Measurements from ENCODE around the gene LGALS7B. TPM values are rescaled to one million over a fixed set of nuclear protein-coding genes. Genes with fewer than 3 reads are reported as not detected.

Gene LGALS7B
- total and polyA plus RNA-seq, 2 experiments from 2014 or later, result 2.4 to 6.6 TPM

DNA sequence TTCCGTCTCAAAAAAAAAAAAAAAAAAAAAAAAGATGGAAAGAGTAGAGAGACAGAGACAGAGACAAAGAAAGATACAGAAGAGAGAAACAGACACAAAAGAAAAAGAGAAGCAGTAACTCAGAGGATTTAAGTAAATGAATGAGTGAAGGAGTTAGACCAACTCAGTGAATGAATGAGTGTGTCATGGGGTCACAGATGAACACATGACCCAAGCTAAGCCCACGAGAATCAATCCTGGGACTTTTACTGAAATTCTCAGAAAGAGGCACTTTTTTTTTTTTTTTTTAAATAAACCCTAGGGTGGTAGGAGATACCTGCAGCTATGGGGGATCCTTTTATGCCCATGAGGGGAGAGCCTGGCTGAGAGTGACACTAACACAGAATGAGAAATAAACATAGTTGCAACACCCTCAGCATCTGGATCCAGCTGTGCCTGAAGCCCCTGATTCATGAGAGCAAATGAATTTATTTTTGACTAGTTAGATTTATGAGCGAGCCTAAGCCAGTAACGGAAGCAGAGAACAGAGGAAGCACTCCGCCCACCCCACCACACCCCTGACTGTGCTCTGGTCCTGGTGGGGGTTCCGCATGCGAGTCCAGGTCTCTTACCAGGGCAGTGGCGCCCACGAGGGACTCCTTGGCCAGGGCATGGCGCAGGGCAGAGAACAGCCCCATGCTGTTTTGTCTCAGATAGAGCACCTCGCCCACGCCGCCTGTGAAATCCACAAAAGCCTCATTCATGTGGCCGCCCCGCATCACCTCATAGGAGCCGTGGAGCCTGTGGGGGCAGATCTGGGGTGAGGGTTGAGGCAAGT lies 49.4 kb upstream of the LGALS7B start:
- Histone ChIP-seq H3K79me2 (replicated peaks; ENCODE audit: insufficient read depth) (no peaks in the 10 kb centered on the region), H3K4me3 (no peak overlapping the region), H3F3A (replicated peaks; ENCODE audit: low read depth) (no peaks in the 10 kb centered on the region; the same call in 1 of the 2 replicates), H3K36me3 (ENCODE audit: insufficient read depth) (no peaks in the 10 kb centered on the region), H3K27ac (ENCODE audit: low read depth) (no peak overlapping the region), H2AFZ (no peak overlapping the region), H3K4me2 (no peak overlapping the region), H3K27me3 (ENCODE audit: insufficient read depth) (peaks cover 10% of the 10 kb centered on the region), H3K4me1 (ENCODE audit: insufficient read depth) (peaks cover 6% of the 10 kb centered on the region), H4K20me1 (replicated peaks; ENCODE audit: insufficient read depth) (no peaks in the 10 kb centered on the region), H3K9me2 (ENCODE audit: insufficient read depth) (no peaks in the 10 kb centered on the region)
- no peaks in the 10 kb centered on the region; the same call in 1 of the 3 replicates for H3K9me3 Mint-ChIP-seq
- TF ChIP-seq POLR2AphosphoS5 (IDR thresholded peaks at IDR 0.05; ENCODE audit: low read depth) (no peak), ZNF114 (CRISPR knock-in tag; IDR thresholded peaks at IDR 0.05) (no peak), JUNB (IDR thresholded peaks at IDR 0.05; ENCODE audit: unreplicated experiment) (no peak), EZH2phosphoT487 (IDR thresholded peaks at IDR 0.05; ENCODE audit: unreplicated experiment) (no peak), EZH2 (IDR thresholded peaks at IDR 0.05; ENCODE audit: low read depth, unreplicated experiment) (no peak), NANOG (IDR thresholded peaks at IDR 0.05; ENCODE audit: borderline replicate concordance) (no peak), CREB1 (CRISPR knock-in tag; IDR thresholded peaks at IDR 0.05; ENCODE audit: low read depth) (no peak)
- TF ChIP-seq, protein P1, sequence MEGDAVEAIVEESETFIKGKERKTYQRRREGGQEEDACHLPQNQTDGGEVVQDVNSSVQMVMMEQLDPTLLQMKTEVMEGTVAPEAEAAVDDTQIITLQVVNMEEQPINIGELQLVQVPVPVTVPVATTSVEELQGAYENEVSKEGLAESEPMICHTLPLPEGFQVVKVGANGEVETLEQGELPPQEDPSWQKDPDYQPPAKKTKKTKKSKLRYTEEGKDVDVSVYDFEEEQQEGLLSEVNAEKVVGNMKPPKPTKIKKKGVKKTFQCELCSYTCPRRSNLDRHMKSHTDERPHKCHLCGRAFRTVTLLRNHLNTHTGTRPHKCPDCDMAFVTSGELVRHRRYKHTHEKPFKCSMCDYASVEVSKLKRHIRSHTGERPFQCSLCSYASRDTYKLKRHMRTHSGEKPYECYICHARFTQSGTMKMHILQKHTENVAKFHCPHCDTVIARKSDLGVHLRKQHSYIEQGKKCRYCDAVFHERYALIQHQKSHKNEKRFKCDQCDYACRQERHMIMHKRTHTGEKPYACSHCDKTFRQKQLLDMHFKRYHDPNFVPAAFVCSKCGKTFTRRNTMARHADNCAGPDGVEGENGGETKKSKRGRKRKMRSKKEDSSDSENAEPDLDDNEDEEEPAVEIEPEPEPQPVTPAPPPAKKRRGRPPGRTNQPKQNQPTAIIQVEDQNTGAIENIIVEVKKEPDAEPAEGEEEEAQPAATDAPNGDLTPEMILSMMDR (conservative IDR thresholded peaks at IDR 0.05; ENCODE audit: low read depth in 2 of 2), result no peak
- TF ChIP-seq, protein P2, sequence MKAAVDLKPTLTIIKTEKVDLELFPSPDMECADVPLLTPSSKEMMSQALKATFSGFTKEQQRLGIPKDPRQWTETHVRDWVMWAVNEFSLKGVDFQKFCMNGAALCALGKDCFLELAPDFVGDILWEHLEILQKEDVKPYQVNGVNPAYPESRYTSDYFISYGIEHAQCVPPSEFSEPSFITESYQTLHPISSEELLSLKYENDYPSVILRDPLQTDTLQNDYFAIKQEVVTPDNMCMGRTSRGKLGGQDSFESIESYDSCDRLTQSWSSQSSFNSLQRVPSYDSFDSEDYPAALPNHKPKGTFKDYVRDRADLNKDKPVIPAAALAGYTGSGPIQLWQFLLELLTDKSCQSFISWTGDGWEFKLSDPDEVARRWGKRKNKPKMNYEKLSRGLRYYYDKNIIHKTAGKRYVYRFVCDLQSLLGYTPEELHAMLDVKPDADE (IDR thresholded peaks at IDR 0.05), result no peak
- TF ChIP-seq, protein P3, sequence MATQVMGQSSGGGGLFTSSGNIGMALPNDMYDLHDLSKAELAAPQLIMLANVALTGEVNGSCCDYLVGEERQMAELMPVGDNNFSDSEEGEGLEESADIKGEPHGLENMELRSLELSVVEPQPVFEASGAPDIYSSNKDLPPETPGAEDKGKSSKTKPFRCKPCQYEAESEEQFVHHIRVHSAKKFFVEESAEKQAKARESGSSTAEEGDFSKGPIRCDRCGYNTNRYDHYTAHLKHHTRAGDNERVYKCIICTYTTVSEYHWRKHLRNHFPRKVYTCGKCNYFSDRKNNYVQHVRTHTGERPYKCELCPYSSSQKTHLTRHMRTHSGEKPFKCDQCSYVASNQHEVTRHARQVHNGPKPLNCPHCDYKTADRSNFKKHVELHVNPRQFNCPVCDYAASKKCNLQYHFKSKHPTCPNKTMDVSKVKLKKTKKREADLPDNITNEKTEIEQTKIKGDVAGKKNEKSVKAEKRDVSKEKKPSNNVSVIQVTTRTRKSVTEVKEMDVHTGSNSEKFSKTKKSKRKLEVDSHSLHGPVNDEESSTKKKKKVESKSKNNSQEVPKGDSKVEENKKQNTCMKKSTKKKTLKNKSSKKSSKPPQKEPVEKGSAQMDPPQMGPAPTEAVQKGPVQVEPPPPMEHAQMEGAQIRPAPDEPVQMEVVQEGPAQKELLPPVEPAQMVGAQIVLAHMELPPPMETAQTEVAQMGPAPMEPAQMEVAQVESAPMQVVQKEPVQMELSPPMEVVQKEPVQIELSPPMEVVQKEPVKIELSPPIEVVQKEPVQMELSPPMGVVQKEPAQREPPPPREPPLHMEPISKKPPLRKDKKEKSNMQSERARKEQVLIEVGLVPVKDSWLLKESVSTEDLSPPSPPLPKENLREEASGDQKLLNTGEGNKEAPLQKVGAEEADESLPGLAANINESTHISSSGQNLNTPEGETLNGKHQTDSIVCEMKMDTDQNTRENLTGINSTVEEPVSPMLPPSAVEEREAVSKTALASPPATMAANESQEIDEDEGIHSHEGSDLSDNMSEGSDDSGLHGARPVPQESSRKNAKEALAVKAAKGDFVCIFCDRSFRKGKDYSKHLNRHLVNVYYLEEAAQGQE (IDR thresholded peaks at IDR 0.05; ENCODE audit: unreplicated experiment), result no peak
- TF ChIP-seq, protein P4, sequence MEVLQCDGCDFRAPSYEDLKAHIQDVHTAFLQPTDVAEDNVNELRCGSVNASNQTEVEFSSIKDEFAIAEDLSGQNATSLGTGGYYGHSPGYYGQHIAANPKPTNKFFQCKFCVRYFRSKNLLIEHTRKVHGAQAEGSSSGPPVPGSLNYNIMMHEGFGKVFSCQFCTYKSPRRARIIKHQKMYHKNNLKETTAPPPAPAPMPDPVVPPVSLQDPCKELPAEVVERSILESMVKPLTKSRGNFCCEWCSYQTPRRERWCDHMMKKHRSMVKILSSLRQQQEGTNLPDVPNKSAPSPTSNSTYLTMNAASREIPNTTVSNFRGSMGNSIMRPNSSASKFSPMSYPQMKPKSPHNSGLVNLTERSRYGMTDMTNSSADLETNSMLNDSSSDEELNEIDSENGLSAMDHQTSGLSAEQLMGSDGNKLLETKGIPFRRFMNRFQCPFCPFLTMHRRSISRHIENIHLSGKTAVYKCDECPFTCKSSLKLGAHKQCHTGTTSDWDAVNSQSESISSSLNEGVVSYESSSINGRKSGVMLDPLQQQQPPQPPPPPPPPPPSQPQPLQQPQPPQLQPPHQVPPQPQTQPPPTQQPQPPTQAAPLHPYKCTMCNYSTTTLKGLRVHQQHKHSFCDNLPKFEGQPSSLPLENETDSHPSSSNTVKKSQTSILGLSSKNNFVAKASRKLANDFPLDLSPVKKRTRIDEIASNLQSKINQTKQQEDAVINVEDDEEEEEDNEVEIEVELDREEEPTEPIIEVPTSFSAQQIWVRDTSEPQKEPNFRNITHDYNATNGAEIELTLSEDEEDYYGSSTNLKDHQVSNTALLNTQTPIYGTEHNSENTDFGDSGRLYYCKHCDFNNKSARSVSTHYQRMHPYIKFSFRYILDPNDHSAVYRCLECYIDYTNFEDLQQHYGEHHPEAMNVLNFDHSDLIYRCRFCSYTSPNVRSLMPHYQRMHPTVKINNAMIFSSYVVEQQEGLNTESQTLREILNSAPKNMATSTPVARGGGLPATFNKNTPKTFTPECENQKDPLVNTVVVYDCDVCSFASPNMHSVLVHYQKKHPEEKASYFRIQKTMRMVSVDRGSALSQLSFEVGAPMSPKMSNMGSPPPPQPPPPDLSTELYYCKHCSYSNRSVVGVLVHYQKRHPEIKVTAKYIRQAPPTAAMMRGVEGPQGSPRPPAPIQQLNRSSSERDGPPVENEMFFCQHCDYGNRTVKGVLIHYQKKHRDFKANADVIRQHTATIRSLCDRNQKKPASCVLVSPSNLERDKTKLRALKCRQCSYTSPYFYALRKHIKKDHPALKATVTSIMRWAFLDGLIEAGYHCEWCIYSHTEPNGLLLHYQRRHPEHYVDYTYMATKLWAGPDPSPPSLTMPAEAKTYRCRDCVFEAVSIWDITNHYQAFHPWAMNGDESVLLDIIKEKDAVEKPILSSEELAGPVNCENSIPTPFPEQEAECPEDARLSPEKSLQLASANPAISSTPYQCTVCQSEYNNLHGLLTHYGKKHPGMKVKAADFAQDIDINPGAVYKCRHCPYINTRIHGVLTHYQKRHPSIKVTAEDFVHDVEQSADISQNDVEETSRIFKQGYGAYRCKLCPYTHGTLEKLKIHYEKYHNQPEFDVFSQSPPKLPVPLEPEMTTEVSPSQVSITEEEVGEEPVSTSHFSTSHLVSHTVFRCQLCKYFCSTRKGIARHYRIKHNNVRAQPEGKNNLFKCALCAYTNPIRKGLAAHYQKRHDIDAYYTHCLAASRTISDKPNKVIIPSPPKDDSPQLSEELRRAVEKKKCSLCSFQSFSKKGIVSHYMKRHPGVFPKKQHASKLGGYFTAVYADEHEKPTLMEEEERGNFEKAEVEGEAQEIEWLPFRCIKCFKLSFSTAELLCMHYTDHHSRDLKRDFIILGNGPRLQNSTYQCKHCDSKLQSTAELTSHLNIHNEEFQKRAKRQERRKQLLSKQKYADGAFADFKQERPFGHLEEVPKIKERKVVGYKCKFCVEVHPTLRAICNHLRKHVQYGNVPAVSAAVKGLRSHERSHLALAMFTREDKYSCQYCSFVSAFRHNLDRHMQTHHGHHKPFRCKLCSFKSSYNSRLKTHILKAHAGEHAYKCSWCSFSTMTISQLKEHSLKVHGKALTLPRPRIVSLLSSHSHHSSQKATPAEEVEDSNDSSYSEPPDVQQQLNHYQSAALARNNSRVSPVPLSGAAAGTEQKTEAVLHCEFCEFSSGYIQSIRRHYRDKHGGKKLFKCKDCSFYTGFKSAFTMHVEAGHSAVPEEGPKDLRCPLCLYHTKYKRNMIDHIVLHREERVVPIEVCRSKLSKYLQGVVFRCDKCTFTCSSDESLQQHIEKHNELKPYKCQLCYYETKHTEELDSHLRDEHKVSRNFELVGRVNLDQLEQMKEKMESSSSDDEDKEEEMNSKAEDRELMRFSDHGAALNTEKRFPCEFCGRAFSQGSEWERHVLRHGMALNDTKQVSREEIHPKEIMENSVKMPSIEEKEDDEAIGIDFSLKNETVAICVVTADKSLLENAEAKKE (CRISPR knock-in tag; IDR thresholded peaks at IDR 0.05), result no peak
- peaks cover 8% of the 10 kb centered on the region for H3K4me1 Mint-ChIP-seq
- ATAC-seq (no peak), DNase-seq (ENCODE audit: low spot score) (no peak)
- no peak overlapping the region for H3K27ac Mint-ChIP-seq
- H3K36me3 Mint-ChIP-seq (ENCODE audit: low read depth), result peaks cover 4% of the 10 kb centered on the region; the same call in 1 of the 3 replicates
- H3K27me3 Mint-ChIP-seq (ENCODE audit: insufficient read depth, low read depth, poor library complexity), result peaks cover 35% of the 10 kb centered on the region
- no peak overlapping the region for H3K4me3 Mint-ChIP-seq
